ENCODE data around the gene RIMBP2. TPM values are rescaled to one million over a fixed set of nuclear protein-coding genes. Genes with fewer than 3 reads are reported as not detected.
A peak's percentile ranks its signal among the peaks of the same experiment; 100 is the strongest.

The RIMBP2 gene
- total and polyA plus RNA-seq, 3 experiments from 2014 or later = not detected

GRCh38 chr12:130708648-130709047 is 7.5 kb downstream of the RIMBP2 start:
- Histone ChIP-seq H3K27ac (ENCODE audit: low read depth, low read length) (no peak overlapping the region), H3K4me3 (ENCODE audit: low read length) (no peak overlapping the region), H3K27me3 (ENCODE audit: insufficient read depth, low read length, poor library complexity, severe bottlenecking) (no peaks in the 10 kb centered on the region), H3K36me3 (ENCODE audit: insufficient read depth, low read length) (no peaks in the 10 kb centered on the region), H3K9me3 (ENCODE audit: low read length) (no peaks in the 10 kb centered on the region), H3K4me1 (ENCODE audit: insufficient read depth, low read length) (no peaks in the 10 kb centered on the region)
- peaks cover 0 to 2% (median 0%) of the 10 kb centered on the region in 5 donors for H3K9me3 Mint-ChIP-seq
- peaks cover 0 to 4% (median 2%) of the 10 kb centered on the region in 3 donors for H3K4me1 Mint-ChIP-seq
- H3K27me3 Mint-ChIP-seq = peaks cover 16 to 39% of the 10 kb centered on the region in 2 donors
- ChIA-PET CTCF (interaction anchor here (0.6 kb wide), 1 partner anchor 135 kb away, joined by 3 read pairs; no protein-coding TSS in a partner anchor), POLR2A (no interaction called here)
- H3K4me3 Mint-ChIP-seq = no peak overlapping the region
- no peak overlapping the region for H3K27ac Mint-ChIP-seq
- H3K36me3 Mint-ChIP-seq = no peaks in the 10 kb centered on the region
- DNase-seq = no peak

GRCh38 chr12:130707571-130707891 is 8.6 kb downstream of the RIMBP2 start:
- H3K27me3 Mint-ChIP-seq = peaks cover 11 to 28% of the 10 kb centered on the region in 2 donors
- Histone ChIP-seq H3K4me1 (ENCODE audit: insufficient read depth, low read length) (no peaks in the 10 kb centered on the region), H3K4me3 (ENCODE audit: low read length) (no peak overlapping the region), H3K36me3 (ENCODE audit: insufficient read depth, low read length) (no peaks in the 10 kb centered on the region), H3K9me3 (ENCODE audit: low read length) (no peaks in the 10 kb centered on the region), H3K27me3 (ENCODE audit: insufficient read depth, low read length, poor library complexity, severe bottlenecking) (no peaks in the 10 kb centered on the region), H3K27ac (ENCODE audit: low read depth, low read length) (no peak overlapping the region)
- H3K9me3 Mint-ChIP-seq = peaks cover 0 to 2% (median 0%) of the 10 kb centered on the region in 5 donors
- no peak overlapping the region for H3K4me3 Mint-ChIP-seq
- ChIA-PET POLR2A (no interaction called here), CTCF (no interaction called here)
- DNase-seq = no peak
- no peaks in the 10 kb centered on the region for H3K4me1 Mint-ChIP-seq
- H3K36me3 Mint-ChIP-seq = no peaks in the 10 kb centered on the region
- H3K27ac Mint-ChIP-seq = no peak overlapping the region

GRCh38 chr12:130706885-130707570 is 9.1 kb downstream of the RIMBP2 start:
- no peaks in the 10 kb centered on the region for H3K36me3 ChIP-seq (ENCODE audit: insufficient read depth, low read length)
- H3K27ac Mint-ChIP-seq = no peak overlapping the region
- no peaks in the 10 kb centered on the region for H3K4me1 ChIP-seq (ENCODE audit: insufficient read depth, low read length)
- no peak for DNase-seq
- peaks cover 0 to 2% (median 0%) of the 10 kb centered on the region in 5 donors for H3K9me3 Mint-ChIP-seq
- H3K27ac ChIP-seq (ENCODE audit: low read depth, low read length) = no peak overlapping the region
- H3K4me3 Mint-ChIP-seq = no peak overlapping the region
- H3K4me1 Mint-ChIP-seq = no peaks in the 10 kb centered on the region
- ChIA-PET POLR2A (no interaction called here), CTCF (no interaction called here)
- H3K9me3 ChIP-seq (ENCODE audit: low read length) = no peaks in the 10 kb centered on the region
- peaks cover 8 to 23% of the 10 kb centered on the region in 2 donors for H3K27me3 Mint-ChIP-seq
- H3K36me3 Mint-ChIP-seq = no peaks in the 10 kb centered on the region
- H3K27me3 ChIP-seq (ENCODE audit: insufficient read depth, low read length, poor library complexity, severe bottlenecking) = no peaks in the 10 kb centered on the region
- H3K4me3 ChIP-seq (ENCODE audit: low read length) = no peak overlapping the region

DNA sequence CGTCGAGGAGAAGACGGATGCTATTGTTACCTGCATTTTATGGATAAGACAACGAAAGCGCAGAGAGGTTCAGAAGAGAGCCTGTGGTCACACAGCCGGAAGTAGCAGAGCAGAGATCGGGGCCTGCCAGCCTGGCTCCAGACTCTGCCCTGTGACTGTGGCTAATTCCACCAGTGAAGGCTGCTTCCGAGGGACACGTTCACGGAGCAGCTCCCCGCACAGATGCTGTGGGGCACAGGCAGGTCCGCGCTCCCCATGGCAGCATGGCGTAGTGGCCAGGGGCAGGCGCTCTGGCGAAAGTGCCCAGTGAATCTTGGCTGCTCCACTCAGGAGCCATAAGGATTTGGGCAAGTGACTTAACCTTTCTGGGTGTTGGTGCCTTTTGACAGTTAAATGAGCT is 9.8 kb downstream of the RIMBP2 start:
- Mint-ChIP-seq H3K4me3 (no peak overlapping the region), H3K9me3 (peaks cover 0 to 2% (median 0%) of the 10 kb centered on the region in 5 donors), H3K4me1 (no peaks in the 10 kb centered on the region), H3K36me3 (no peaks in the 10 kb centered on the region), H3K27me3 (peaks cover 5 to 16% of the 10 kb centered on the region in 2 donors), H3K27ac (no peak overlapping the region)
- Histone ChIP-seq H3K27me3 (ENCODE audit: insufficient read depth, low read length, poor library complexity, severe bottlenecking) (no peaks in the 10 kb centered on the region), H3K27ac (ENCODE audit: low read depth, low read length) (no peak overlapping the region), H3K4me3 (ENCODE audit: low read length) (no peak overlapping the region), H3K36me3 (ENCODE audit: insufficient read depth, low read length) (no peaks in the 10 kb centered on the region), H3K9me3 (ENCODE audit: low read length) (no peaks in the 10 kb centered on the region), H3K4me1 (ENCODE audit: insufficient read depth, low read length) (no peaks in the 10 kb centered on the region)
- DNase-seq = no peak
- CTCF ChIA-PET = no interaction called here
- POLR2A ChIA-PET = no interaction called here

- DNase-seq = no peak
- Histone ChIP-seq H3K4me1 (ENCODE audit: insufficient read depth, low read length) (no peaks in the 10 kb centered on the region), H3K9me3 (ENCODE audit: low read length) (no peaks in the 10 kb centered on the region), H3K27me3 (ENCODE audit: insufficient read depth, low read length, poor library complexity, severe bottlenecking) (no peaks in the 10 kb centered on the region), H3K36me3 (ENCODE audit: insufficient read depth, low read length) (no peaks in the 10 kb centered on the region), H3K4me3 (ENCODE audit: low read length) (no peak overlapping the region), H3K27ac (ENCODE audit: low read depth, low read length) (no peak overlapping the region)
- Mint-ChIP-seq H3K36me3 (no peaks in the 10 kb centered on the region), H3K27ac (peak overlapping the region in 1 of 8 donors; percentile 81), H3K9me3 (peaks cover 0 to 2% (median 0%) of the 10 kb centered on the region in 5 donors), H3K4me3 (no peak overlapping the region), H3K27me3 (peaks cover 0 to 8% of the 10 kb centered on the region in 2 donors), H3K4me1 (no peaks in the 10 kb centered on the region)
- ChIA-PET CTCF (no interaction called here), POLR2A (no interaction called here)
Observed at GRCh38 chr12:130705178-130705822, 10.8 kb downstream of the RIMBP2 start.

DNA sequence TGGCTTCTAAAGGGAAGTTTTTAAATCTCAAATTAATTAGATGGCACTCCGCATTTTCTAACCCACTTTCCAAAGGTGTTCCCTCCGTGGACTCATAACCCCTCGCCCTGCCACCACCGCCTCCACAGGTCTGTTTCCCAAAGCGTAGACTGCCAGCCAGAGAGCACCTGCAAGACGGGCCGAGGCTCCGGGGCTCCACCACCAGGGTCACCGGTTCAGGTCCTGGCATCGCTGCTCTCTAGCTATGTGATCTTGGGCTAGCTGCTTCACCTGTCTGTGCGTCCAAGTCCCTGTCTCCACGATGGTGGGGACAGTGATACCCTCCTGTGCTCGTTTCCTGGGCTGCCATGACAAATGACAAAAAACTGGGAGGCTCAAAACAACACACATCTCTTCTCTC is 11.5 kb downstream of the RIMBP2 start:
- Histone ChIP-seq H3K27me3 (ENCODE audit: insufficient read depth, low read length, poor library complexity, severe bottlenecking) (no peaks in the 10 kb centered on the region), H3K27ac (ENCODE audit: low read depth, low read length) (no peak overlapping the region), H3K4me1 (ENCODE audit: insufficient read depth, low read length) (no peaks in the 10 kb centered on the region), H3K9me3 (ENCODE audit: low read length) (no peaks in the 10 kb centered on the region), H3K36me3 (ENCODE audit: insufficient read depth, low read length) (no peaks in the 10 kb centered on the region), H3K4me3 (ENCODE audit: low read length) (no peak overlapping the region)
- Mint-ChIP-seq H3K27me3 (peaks cover 0 to 5% of the 10 kb centered on the region in 2 donors), H3K4me1 (no peaks in the 10 kb centered on the region), H3K27ac (no peak overlapping the region), H3K9me3 (peaks cover 0 to 2% (median 0%) of the 10 kb centered on the region in 5 donors), H3K4me3 (no peak overlapping the region), H3K36me3 (no peaks in the 10 kb centered on the region)
- DNase-seq = no peak
- POLR2A ChIA-PET = no interaction called here
- CTCF ChIA-PET = no interaction called here

- peaks cover 0 to 2% (median 0%) of the 10 kb centered on the region in 5 donors for H3K9me3 Mint-ChIP-seq
- Histone ChIP-seq H3K9me3 (ENCODE audit: low read length) (no peaks in the 10 kb centered on the region), H3K27ac (ENCODE audit: low read depth, low read length) (no peak overlapping the region), H3K4me1 (ENCODE audit: insufficient read depth, low read length) (no peaks in the 10 kb centered on the region), H3K27me3 (ENCODE audit: insufficient read depth, low read length, poor library complexity, severe bottlenecking) (no peaks in the 10 kb centered on the region), H3K36me3 (ENCODE audit: insufficient read depth, low read length) (no peaks in the 10 kb centered on the region), H3K4me3 (ENCODE audit: low read length) (no peak overlapping the region)
- no peak for DNase-seq
- H3K27ac Mint-ChIP-seq = no peak overlapping the region
- ChIA-PET POLR2A (no interaction called here), CTCF (no interaction called here)
- no peaks in the 10 kb centered on the region for H3K4me1 Mint-ChIP-seq
- H3K4me3 Mint-ChIP-seq = no peak overlapping the region
- peaks cover 0 to 5% of the 10 kb centered on the region in 2 donors for H3K27me3 Mint-ChIP-seq
- H3K36me3 Mint-ChIP-seq = no peaks in the 10 kb centered on the region
Observed at GRCh38 chr12:130703733-130704375, 12.2 kb downstream of the RIMBP2 start.

GRCh38 chr12:130702966-130703732 is 12.9 kb downstream of the RIMBP2 start:
- H3K27ac Mint-ChIP-seq = no peak overlapping the region
- Histone ChIP-seq H3K27ac (ENCODE audit: low read depth, low read length) (no peak overlapping the region), H3K9me3 (ENCODE audit: low read length) (no peaks in the 10 kb centered on the region), H3K36me3 (ENCODE audit: insufficient read depth, low read length) (no peaks in the 10 kb centered on the region), H3K4me1 (ENCODE audit: insufficient read depth, low read length) (no peaks in the 10 kb centered on the region), H3K4me3 (ENCODE audit: low read length) (no peak overlapping the region), H3K27me3 (ENCODE audit: insufficient read depth, low read length, poor library complexity, severe bottlenecking) (no peaks in the 10 kb centered on the region)
- no peaks in the 10 kb centered on the region for H3K36me3 Mint-ChIP-seq
- no peak for DNase-seq
- CTCF ChIA-PET = no interaction called here
- peaks cover 0 to 2% (median 0%) of the 10 kb centered on the region in 5 donors for H3K9me3 Mint-ChIP-seq
- no peak overlapping the region for H3K4me3 Mint-ChIP-seq
- H3K4me1 Mint-ChIP-seq = no peaks in the 10 kb centered on the region
- POLR2A ChIA-PET = no interaction called here
- H3K27me3 Mint-ChIP-seq = peaks cover 0 to 5% of the 10 kb centered on the region in 2 donors

All from CD8-positive, alpha-beta memory T cell (primary cell).